Measurements from ENCODE around the gene DMAP1.

Gene DMAP1

DNA sequence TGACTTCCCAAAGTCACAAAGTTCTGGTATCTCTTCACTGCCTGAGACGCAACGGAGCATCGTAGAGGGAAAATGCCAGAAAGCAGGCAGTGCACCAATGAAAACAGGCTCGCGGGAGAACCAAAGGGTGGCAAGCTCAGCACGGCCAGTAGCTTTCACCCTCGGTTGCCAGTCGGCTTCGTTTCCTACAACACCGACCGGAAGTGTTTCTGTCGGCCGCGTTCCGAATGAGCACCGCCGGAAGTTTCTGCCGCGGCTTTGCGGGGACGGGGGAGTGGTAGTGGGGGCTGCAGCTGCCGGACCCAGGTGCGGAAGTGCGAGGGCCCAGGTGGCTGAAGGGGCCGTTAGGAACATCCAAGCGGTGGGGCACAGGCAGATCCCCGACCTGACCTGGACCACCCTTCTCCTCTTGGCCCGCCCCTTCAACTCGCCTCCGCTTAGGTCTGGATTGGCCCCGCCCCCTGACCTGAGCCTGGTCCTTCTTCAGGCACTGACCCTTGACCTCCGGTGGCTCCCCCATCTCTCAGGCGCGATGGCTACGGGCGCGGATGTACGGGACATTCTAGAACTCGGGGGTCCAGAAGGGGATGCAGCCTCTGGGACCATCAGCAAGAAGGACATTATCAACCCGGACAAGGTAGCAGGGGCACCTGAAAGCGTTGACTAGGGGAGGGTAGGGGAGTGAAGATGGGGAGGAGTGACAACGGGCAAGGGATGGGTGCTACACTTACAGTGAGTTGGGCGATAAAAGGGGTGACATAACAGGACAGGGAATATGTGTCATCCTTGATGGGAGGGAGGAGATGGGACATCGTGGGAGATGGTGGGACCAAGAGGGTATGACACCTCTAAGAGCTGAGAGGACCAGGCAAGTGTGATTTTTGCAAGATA is at the start of gene DMAP1 (continued):
- TF ChIP-seq, protein P1, sequence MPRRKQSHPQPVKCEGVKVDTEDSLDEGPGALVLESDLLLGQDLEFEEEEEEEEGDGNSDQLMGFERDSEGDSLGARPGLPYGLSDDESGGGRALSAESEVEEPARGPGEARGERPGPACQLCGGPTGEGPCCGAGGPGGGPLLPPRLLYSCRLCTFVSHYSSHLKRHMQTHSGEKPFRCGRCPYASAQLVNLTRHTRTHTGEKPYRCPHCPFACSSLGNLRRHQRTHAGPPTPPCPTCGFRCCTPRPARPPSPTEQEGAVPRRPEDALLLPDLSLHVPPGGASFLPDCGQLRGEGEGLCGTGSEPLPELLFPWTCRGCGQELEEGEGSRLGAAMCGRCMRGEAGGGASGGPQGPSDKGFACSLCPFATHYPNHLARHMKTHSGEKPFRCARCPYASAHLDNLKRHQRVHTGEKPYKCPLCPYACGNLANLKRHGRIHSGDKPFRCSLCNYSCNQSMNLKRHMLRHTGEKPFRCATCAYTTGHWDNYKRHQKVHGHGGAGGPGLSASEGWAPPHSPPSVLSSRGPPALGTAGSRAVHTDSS (tag by site-specific recombination; IDR thresholded peaks at IDR 0.05) = peak; percentile 39; the same call in 1 of the 2 replicates
- TF ChIP-seq ZNF121 (tag by site-specific recombination; IDR thresholded peaks at IDR 0.05) (peak; percentile 76; the same call in 1 of the 2 replicates), ZNF398 (tag by site-specific recombination; IDR thresholded peaks at IDR 0.05) (peak; percentile 45; the same call in 1 of the 2 replicates), ZNF175 (tag by site-specific recombination; IDR thresholded peaks at IDR 0.05) (no peak), ZNF223 (tag by site-specific recombination; IDR thresholded peaks at IDR 0.05) (peak; percentile 97), ZNF843 (tag by site-specific recombination; IDR thresholded peaks at IDR 0.05) (peak; percentile 85), OVOL3 (tag by site-specific recombination; IDR thresholded peaks at IDR 0.05) (peak; percentile 79; the same call in 1 of the 2 replicates), ZBTB17 (tag by site-specific recombination; IDR thresholded peaks at IDR 0.05) (peak; percentile 94), SCRT2 (tag by site-specific recombination; IDR thresholded peaks at IDR 0.05) (peak; percentile 52; the same call in 1 of the 2 replicates), SP2 (tag by site-specific recombination; IDR thresholded peaks at IDR 0.05) (peak; percentile 84), ZNF214 (tag by site-specific recombination; IDR thresholded peaks at IDR 0.05; ENCODE audit: borderline replicate concordance) (no peak), ZBTB44 (tag by site-specific recombination; IDR thresholded peaks at IDR 0.05) (peak; percentile 70; the same call in 1 of the 2 replicates), ZBTB48 (tag by site-specific recombination; IDR thresholded peaks at IDR 0.05) (peak; percentile 54), TCF7L2 (IDR thresholded peaks at IDR 0.05; ENCODE audit: borderline replicate concordance, low read depth, low read length) (no peak; the same call in 1 of the 2 replicates), KLF16 (tag by site-specific recombination; IDR thresholded peaks at IDR 0.05) (peak; percentile 98), TRIM28 (IDR thresholded peaks at IDR 0.05; ENCODE audit: borderline replicate concordance, low read length) (peak; percentile 94), ZBTB11 (tag by site-specific recombination; conservative IDR thresholded peaks at IDR 0.05; ENCODE audit: low read depth) (peak; percentile 100), SCRT1 (tag by site-specific recombination; IDR thresholded peaks at IDR 0.05; ENCODE audit: borderline replicate concordance) (peak; percentile 45; the same call in 1 of the 2 replicates), ZNF449 (tag by site-specific recombination; IDR thresholded peaks at IDR 0.05) (peak; percentile 75), GLIS1 (tag by site-specific recombination; IDR thresholded peaks at IDR 0.05) (peak; percentile 41), ZNF626 (tag by site-specific recombination; IDR thresholded peaks at IDR 0.05) (no peak), ZNF184 (tag by site-specific recombination; IDR thresholded peaks at IDR 0.05) (peak; percentile 95)
- TF ChIP-seq, protein P2, sequence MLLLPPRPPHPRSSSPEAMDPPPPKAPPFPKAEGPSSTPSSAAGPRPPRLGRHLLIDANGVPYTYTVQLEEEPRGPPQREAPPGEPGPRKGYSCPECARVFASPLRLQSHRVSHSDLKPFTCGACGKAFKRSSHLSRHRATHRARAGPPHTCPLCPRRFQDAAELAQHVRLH (tag by site-specific recombination; IDR thresholded peaks at IDR 0.05) = peak; percentile 97
- TF ChIP-seq, protein P3, sequence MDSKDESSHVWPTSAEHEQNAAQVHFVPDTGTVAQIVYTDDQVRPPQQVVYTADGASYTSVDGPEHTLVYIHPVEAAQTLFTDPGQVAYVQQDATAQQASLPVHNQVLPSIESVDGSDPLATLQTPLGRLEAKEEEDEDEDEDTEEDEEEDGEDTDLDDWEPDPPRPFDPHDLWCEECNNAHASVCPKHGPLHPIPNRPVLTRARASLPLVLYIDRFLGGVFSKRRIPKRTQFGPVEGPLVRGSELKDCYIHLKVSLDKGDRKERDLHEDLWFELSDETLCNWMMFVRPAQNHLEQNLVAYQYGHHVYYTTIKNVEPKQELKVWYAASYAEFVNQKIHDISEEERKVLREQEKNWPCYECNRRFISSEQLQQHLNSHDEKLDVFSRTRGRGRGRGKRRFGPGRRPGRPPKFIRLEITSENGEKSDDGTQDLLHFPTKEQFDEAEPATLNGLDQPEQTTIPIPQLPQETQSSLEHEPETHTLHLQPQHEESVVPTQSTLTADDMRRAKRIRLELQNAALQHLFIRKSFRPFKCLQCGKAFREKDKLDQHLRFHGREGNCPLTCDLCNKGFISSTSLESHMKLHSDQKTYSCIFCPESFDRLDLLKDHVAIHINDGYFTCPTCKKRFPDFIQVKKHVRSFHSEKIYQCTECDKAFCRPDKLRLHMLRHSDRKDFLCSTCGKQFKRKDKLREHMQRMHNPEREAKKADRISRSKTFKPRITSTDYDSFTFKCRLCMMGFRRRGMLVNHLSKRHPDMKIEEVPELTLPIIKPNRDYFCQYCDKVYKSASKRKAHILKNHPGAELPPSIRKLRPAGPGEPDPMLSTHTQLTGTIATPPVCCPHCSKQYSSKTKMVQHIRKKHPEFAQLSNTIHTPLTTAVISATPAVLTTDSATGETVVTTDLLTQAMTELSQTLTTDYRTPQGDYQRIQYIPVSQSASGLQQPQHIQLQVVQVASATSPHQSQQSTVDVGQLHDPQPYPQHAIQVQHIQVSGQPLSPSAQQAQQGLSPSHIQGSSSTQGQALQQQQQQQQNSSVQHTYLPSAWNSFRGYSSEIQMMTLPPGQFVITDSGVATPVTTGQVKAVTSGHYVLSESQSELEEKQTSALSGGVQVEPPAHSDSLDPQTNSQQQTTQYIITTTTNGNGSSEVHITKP (tag by site-specific recombination; IDR thresholded peaks at IDR 0.05) = peak; percentile 74

Measured in HEK293 (cell line).